Stimulated activated CD4-positive, alpha-beta T cell treated with anti-CD3 and anti-CD28 coated beads, Interleukin-2, amount 100 ng/mL, for 48 hours (primary cell): ENCODE measurements around the gene PUM2.

ENCODE experiments used
- DNase-seq, 2 donors: peaks; one replicate each; pipeline ENCODE4 v3.0.0-alpha.2; 2020

The PUM2 gene

DNA sequence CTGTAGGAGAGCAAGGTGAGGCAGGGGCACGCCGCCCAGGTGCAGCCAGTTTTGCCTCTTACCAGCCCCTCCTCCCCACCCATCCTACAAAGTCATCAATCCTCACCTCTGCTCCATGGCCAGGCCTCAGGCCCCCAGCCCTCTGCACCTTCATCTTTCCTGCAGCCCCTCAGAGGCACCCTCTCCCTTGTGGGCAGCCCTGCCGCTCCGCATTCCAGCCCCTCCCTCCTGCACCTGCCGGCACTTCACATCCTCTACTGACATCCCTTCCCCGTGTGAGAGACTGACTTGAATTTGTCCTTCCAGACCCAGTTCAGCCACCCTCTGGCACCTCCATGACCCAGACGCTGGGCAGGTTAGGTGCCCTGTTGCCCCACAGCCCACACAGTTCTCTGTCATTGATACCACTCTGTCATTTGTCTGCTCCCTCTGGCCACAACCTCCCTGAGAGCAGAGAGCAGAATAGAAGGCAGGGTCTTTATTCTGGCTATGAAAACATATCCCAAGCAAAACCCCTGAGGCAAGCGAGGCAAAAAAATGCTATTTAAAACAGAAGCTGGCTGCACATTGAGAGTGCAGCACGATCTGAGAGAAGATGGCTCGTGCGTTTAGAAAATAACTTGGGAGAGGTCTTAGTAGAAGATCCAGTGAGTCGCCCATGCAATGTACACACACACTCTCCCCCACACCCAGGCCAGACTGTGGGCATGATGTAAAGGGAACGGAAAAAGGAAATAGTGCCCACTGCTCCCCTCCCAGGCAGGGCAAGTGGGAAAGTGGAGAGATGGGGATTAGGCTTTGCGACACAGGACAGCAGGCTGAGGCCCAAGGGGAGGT is 151.6 kb downstream of the PUM2 start:
- no peak for DNase-seq
